Urothelium cell line (cell line): ENCODE measurements around the gene FAM98C.

Source experiments
- DNase-seq: peaks from one replicate; pipeline ENCODE4 v3.0.0; 2011; ENCODE audit warnings: low spot score, mixed read lengths
- FAIRE-seq: peaks from 2 replicates; lab custom pipeline; 2011; peaks lifted over from hg19 to GRCh38; lab: Jason Lieb, UNC

The FAM98C gene

GRCh38 chr19:38377052-38377451 lies 25.8 kb upstream of the FAM98C start:
- FAIRE-seq (no peak), DNase-seq (no peak)

- DNase-seq: no peak
- no peak for FAIRE-seq
These were observed 24.0 kb upstream of the FAM98C start for GRCh38 chr19:38378866-38379265.

GRCh38 chr19:38381138-38381537 lies 21.8 kb upstream of the FAM98C start:
- FAIRE-seq (no peak), DNase-seq (no peak)

- FAIRE-seq (no peak), DNase-seq (no peak)
These were observed 19.7 kb upstream of the FAM98C start for GRCh38 chr19:38383184-38383583.

- no peak for DNase-seq
- FAIRE-seq: no peak
These were observed 19.1 kb upstream of the FAM98C start for GRCh38 chr19:38383743-38384142.

GRCh38 chr19:38384209-38385027 lies 18.5 kb upstream of the FAM98C start:
- DNase-seq (no peak), FAIRE-seq (peak; percentile 20)

- DNase-seq: no peak
- FAIRE-seq: no peak
These were observed 17.7 kb upstream of the FAM98C start for GRCh38 chr19:38385057-38385803.

GRCh38 chr19:38385804-38386257 lies 17.1 kb upstream of the FAM98C start:
- DNase-seq (no peak), FAIRE-seq (no peak)

GRCh38 chr19:38386300-38386970 lies 16.5 kb upstream of the FAM98C start:
- FAIRE-seq (no peak), DNase-seq (no peak)

- no peak for DNase-seq
- no peak for FAIRE-seq
These were observed 15.8 kb upstream of the FAM98C start for GRCh38 chr19:38386971-38387549.

- FAIRE-seq: peak; percentile 53
- peak; percentile 92 for DNase-seq
These were observed 15.1 kb upstream of the FAM98C start, which contains the start of gene GGN for GRCh38 chr19:38387550-38388348. Gene GGN, minus strand, starts transcription at chr19:38388034. Its CDS starts 773 bp downstream, at chr19:38387261.

GRCh38 chr19:38388349-38389100 lies 14.4 kb upstream of the FAM98C start, which contains the start of gene SPRED3:
Gene SPRED3, plus strand, starts transcription at chr19:38388697. Its CDS starts 1,606 bp downstream, at chr19:38390303.
- DNase-seq: peak; percentile 76
- FAIRE-seq: no peak

GRCh38 chr19:38389101-38389925 lies 13.6 kb upstream of the FAM98C start:
- FAIRE-seq: no peak
- peak; percentile 86 for DNase-seq

- peak; percentile 83 for FAIRE-seq
These were observed 12.7 kb upstream of the FAM98C start for GRCh38 chr19:38389957-38390924.

GRCh38 chr19:38391911-38392464 lies 10.9 kb upstream of the FAM98C start:
- no peak for DNase-seq
- no peak for FAIRE-seq

More at GRCh38 chr19:38389957-38390924, 12.7 kb upstream of the FAM98C start:
- DNase-seq: no peak

GRCh38 chr19:38392707-38393308 lies 10.1 kb upstream of the FAM98C start:
- FAIRE-seq (peak; percentile 37), DNase-seq (no peak)
